MM.1S (cell line): ENCODE data around the gene TNRC6C.

ENCODE experiments used
- EZH2 ChIP-seq: fragments of 300-600 bp; sonication (generic); optimal IDR thresholded peaks from 2 replicates; pipeline ENCODE3; 2017; ENCODE audit warnings: low read depth, mild to moderate bottlenecking, antibody characterized with exemption, low read length, mixed read lengths
- EZH2phosphoT487 ChIP-seq: fragments of 300-600 bp; sonication (generic); IDR thresholded peaks from 2 replicates; pipeline ENCODE4 v1.6.1; 2018; ENCODE audit warnings: antibody characterized with exemption, low read length
- TF ChIP-seq, protein P1 (sequence below): fragments of 300-600 bp; sonication (generic); IDR thresholded peaks from 2 replicates; pipeline ENCODE4 v1.5.1; 2016; ENCODE audit warnings: antibody characterized with exemption, low read length, mixed read lengths

DNA sequence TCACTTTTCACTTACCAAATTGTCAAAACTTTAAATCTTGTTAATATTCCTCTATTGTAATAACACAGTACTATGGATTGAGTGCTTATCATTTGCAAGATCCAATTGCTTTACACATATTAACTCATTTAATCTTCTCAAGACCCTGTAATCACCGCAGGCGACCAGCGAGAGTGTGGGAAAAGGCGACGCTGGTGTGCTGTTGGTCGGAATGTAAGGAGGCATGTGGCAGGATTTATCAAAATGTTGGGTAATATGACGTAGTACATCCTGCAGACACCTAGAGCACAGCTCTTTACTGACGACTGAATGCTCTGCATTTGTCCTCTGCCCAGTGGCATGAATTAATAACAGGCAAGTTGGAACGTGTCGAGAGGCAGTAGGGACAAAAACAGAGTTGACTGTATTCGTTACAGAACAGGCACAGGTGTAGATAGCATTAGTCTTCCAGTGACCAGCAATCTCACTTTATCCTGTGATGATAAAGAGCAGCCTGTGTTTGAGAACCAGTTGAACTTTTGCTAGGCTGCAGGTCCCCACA lies 80.3 kb downstream of the TNRC6C start:
- TF ChIP-seq, protein P1, sequence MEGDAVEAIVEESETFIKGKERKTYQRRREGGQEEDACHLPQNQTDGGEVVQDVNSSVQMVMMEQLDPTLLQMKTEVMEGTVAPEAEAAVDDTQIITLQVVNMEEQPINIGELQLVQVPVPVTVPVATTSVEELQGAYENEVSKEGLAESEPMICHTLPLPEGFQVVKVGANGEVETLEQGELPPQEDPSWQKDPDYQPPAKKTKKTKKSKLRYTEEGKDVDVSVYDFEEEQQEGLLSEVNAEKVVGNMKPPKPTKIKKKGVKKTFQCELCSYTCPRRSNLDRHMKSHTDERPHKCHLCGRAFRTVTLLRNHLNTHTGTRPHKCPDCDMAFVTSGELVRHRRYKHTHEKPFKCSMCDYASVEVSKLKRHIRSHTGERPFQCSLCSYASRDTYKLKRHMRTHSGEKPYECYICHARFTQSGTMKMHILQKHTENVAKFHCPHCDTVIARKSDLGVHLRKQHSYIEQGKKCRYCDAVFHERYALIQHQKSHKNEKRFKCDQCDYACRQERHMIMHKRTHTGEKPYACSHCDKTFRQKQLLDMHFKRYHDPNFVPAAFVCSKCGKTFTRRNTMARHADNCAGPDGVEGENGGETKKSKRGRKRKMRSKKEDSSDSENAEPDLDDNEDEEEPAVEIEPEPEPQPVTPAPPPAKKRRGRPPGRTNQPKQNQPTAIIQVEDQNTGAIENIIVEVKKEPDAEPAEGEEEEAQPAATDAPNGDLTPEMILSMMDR, result no peak
- TF ChIP-seq EZH2, result no peak
- no peak for TF ChIP-seq EZH2phosphoT487
